Measurements from ENCODE around the gene TAS1R1. TPM values are rescaled to one million over a fixed set of nuclear protein-coding genes. Genes with fewer than 3 reads are reported as not detected.
A peak's percentile ranks its signal among the peaks of the same experiment; 100 is the strongest.

The TAS1R1 gene
- total and polyA plus RNA-seq, 3 experiments from 2014 or later = not detected

DNA sequence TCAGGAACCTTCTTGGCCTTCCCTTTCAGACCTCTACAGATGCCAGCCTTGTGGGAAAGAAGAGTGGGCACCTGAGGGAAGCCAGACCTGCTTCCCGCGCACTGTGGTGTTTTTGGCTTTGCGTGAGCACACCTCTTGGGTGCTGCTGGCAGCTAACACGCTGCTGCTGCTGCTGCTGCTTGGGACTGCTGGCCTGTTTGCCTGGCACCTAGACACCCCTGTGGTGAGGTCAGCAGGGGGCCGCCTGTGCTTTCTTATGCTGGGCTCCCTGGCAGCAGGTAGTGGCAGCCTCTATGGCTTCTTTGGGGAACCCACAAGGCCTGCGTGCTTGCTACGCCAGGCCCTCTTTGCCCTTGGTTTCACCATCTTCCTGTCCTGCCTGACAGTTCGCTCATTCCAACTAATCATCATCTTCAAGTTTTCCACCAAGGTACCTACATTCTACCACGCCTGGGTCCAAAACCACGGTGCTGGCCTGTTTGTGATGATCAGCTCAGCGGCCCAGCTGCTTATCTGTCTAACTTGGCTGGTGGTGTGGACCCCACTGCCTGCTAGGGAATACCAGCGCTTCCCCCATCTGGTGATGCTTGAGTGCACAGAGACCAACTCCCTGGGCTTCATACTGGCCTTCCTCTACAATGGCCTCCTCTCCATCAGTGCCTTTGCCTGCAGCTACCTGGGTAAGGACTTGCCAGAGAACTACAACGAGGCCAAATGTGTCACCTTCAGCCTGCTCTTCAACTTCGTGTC is 23.7 kb downstream of the TAS1R1 start:
- POLR2A ChIA-PET = interaction anchor here (4.0 kb wide), 1 partner anchor 23 kb away, joined by 64 read pairs; the partner anchor contains the start of gene KLHL21
- Mint-ChIP-seq H3K4me1 (peaks cover 29 to 40% (median 34%) of the 10 kb centered on the region in 3 donors), H3K9me3 (no peaks in the 10 kb centered on the region), H3K27me3 (peaks cover 0 to 3% of the 10 kb centered on the region in 2 donors), H3K27ac (peak overlapping the region; percentile 87 to 98 (median 98)), H3K36me3 (peaks cover 0 to 13% (median 0%) of the 10 kb centered on the region in 3 donors), H3K4me3 (peak overlapping the region; percentile 89 to 99 (median 96))
- H3K4me3 ChIP-seq (ENCODE audit: low read length) = peak overlapping the region; percentile 85
- H3K27me3 ChIP-seq (ENCODE audit: insufficient read depth, low read length, poor library complexity, severe bottlenecking) = no peaks in the 10 kb centered on the region
- no peaks in the 10 kb centered on the region for H3K9me3 ChIP-seq (ENCODE audit: low read length)
- CTCF ChIA-PET = interaction anchor here (0.9 to 5.2 kb wide), 4 partner anchors 21 to 68 kb away, joined by 3 to 28 read pairs (median 8); partner anchors contain the start of genes NOL9 and TAS1R1
- H3K36me3 ChIP-seq (ENCODE audit: insufficient read depth, low read length) = no peaks in the 10 kb centered on the region
- peak overlapping the region; percentile 88 for H3K27ac ChIP-seq (ENCODE audit: low read depth, low read length)
- peaks cover 30% of the 10 kb centered on the region for H3K4me1 ChIP-seq (ENCODE audit: insufficient read depth, low read length)
- DNase-seq = no peak

DNA sequence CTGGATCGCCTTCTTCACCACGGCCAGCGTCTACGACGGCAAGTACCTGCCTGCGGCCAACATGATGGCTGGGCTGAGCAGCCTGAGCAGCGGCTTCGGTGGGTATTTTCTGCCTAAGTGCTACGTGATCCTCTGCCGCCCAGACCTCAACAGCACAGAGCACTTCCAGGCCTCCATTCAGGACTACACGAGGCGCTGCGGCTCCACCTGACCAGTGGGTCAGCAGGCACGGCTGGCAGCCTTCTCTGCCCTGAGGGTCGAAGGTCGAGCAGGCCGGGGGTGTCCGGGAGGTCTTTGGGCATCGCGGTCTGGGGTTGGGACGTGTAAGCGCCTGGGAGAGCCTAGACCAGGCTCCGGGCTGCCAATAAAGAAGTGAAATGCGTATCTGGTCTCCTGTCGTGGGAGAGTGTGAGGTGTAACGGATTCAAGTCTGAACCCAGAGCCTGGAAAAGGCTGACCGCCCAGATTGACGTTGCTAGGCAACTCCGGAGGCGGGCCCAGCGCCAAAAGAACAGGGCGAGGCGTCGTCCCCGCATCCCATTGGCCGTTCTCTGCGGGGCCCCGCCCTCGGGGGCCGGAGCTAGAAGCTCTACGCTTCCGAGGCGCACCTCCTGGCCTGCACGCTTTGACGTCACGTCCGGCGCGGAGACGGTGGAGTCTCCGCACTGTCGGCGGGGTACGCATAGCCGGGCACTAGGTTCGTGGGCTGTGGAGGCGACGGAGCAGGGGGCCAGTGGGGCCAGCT is 24.4 kb downstream of the TAS1R1 start, which contains the start of gene ZBTB48:
Gene ZBTB48, plus strand, starts transcription at position 621 of the 745 bp plus-strand sequence. CDS start 616 bp downstream, outside the sequence.
- Mint-ChIP-seq H3K27me3 (no peaks in the 10 kb centered on the region), H3K27ac (peak within 1 kb of the TSS; percentile 87 to 98 (median 98)), H3K36me3 (peaks cover 0 to 13% (median 0%) of the 10 kb centered on the region in 3 donors), H3K9me3 (no peaks in the 10 kb centered on the region), H3K4me1 (peaks cover 33 to 43% (median 36%) of the 10 kb centered on the region in 3 donors), H3K4me3 (peak within 1 kb of the TSS; percentile 89 to 99 (median 96))
- ChIA-PET POLR2A (interaction anchor here (0.6 to 4.0 kb wide), 8 partner anchors 9 to 205 kb away, joined by 3 to 64 read pairs (median 3); partner anchors contain the start of genes CAMTA1 and KLHL21), CTCF (interaction anchor here (0.7 to 5.2 kb wide), 7 partner anchors 9 to 89 kb away, joined by 3 to 28 read pairs (median 4); partner anchors contain the start of genes NOL9 and TAS1R1)
- H3K27me3 ChIP-seq (ENCODE audit: insufficient read depth, low read length, poor library complexity, severe bottlenecking) = no peaks in the 10 kb centered on the region
- H3K4me3 ChIP-seq (ENCODE audit: low read length) = peak within 1 kb of the TSS; percentile 85
- H3K36me3 ChIP-seq (ENCODE audit: insufficient read depth, low read length) = no peaks in the 10 kb centered on the region
- H3K27ac ChIP-seq (ENCODE audit: low read depth, low read length) = peak within 1 kb of the TSS; percentile 88
- H3K4me1 ChIP-seq (ENCODE audit: insufficient read depth, low read length) = peaks cover 30% of the 10 kb centered on the region
- peak; percentile 95 to 98 (median 96) for DNase-seq
- H3K9me3 ChIP-seq (ENCODE audit: low read length) = no peaks in the 10 kb centered on the region

DNA sequence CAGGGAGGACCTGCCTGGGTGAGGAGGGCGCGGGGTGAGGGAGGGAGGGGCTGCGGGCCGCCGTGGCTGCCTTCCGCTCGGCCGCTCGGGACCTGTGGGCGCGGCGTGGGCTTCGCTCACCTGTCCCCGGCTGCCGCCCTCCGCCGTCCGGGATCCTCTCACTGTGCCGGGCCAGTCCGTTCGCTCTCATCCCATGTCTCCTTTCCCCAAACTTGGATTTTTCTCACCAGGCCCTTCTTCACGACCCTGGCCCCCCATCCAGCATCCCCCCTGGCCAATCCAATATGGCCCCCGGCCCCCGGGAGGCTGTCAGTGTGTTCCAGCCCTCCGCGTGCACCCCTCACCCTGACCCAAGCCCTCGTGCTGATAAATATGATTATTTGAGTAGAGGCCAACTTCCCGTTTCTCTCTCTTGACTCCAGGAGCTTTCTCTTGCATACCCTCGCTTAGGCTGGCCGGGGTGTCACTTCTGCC is 25.0 kb downstream of the TAS1R1 start:
- ChIA-PET CTCF (interaction anchor here (0.7 to 5.2 kb wide), 7 partner anchors 8 to 90 kb away, joined by 3 to 28 read pairs (median 4); partner anchors contain the start of genes NOL9 and TAS1R1), POLR2A (interaction anchor here (0.6 to 4.0 kb wide), 8 partner anchors 9 to 205 kb away, joined by 3 to 64 read pairs (median 3); partner anchors contain the start of genes CAMTA1 and KLHL21)
- peak overlapping the region; percentile 89 to 99 (median 96) for H3K4me3 Mint-ChIP-seq
- DNase-seq = no peak
- H3K9me3 Mint-ChIP-seq = no peaks in the 10 kb centered on the region
- H3K27me3 Mint-ChIP-seq = no peaks in the 10 kb centered on the region
- Histone ChIP-seq H3K4me1 (ENCODE audit: insufficient read depth, low read length) (peaks cover 30% of the 10 kb centered on the region), H3K27ac (ENCODE audit: low read depth, low read length) (peak overlapping the region; percentile 88), H3K36me3 (ENCODE audit: insufficient read depth, low read length) (no peaks in the 10 kb centered on the region), H3K27me3 (ENCODE audit: insufficient read depth, low read length, poor library complexity, severe bottlenecking) (no peaks in the 10 kb centered on the region), H3K4me3 (ENCODE audit: low read length) (peak overlapping the region; percentile 85), H3K9me3 (ENCODE audit: low read length) (no peaks in the 10 kb centered on the region)
- peak overlapping the region; percentile 87 to 98 (median 98) for H3K27ac Mint-ChIP-seq
- peaks cover 37 to 49% (median 43%) of the 10 kb centered on the region in 3 donors for H3K4me1 Mint-ChIP-seq
- peaks cover 0 to 18% (median 0%) of the 10 kb centered on the region in 3 donors for H3K36me3 Mint-ChIP-seq

DNA sequence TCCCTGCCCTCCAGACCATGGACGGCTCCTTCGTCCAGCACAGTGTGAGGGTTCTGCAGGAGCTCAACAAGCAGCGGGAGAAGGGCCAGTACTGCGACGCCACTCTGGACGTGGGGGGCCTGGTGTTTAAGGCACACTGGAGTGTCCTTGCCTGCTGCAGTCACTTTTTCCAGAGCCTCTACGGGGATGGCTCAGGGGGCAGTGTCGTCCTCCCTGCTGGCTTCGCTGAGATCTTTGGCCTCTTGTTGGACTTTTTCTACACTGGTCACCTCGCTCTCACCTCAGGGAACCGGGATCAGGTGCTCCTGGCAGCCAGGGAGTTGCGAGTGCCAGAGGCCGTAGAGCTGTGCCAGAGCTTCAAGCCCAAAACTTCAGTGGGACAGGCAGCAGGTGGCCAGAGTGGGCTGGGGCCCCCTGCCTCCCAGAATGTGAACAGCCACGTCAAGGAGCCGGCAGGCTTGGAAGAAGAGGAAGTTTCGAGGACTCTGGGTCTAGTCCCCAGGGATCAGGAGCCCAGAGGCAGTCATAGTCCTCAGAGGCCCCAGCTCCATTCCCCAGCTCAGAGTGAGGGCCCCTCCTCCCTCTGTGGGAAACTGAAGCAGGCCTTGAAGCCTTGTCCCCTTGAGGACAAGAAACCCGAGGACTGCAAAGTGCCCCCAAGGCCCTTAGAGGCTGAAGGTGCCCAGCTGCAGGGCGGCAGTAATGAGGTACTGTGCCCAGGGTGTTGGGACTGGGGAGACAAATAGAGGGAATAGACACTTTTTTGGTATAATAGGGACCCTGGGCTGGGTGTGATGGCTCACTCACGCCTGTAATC is 25.7 kb downstream of the TAS1R1 start:
- Histone ChIP-seq H3K9me3 (ENCODE audit: low read length) (no peaks in the 10 kb centered on the region), H3K4me3 (ENCODE audit: low read length) (peak overlapping the region; percentile 85), H3K4me1 (ENCODE audit: insufficient read depth, low read length) (peaks cover 30% of the 10 kb centered on the region), H3K27me3 (ENCODE audit: insufficient read depth, low read length, poor library complexity, severe bottlenecking) (no peaks in the 10 kb centered on the region), H3K36me3 (ENCODE audit: insufficient read depth, low read length) (no peaks in the 10 kb centered on the region), H3K27ac (ENCODE audit: low read depth, low read length) (peak overlapping the region; percentile 88)
- Mint-ChIP-seq H3K27ac (peak overlapping the region; percentile 87 to 98 (median 96)), H3K36me3 (peaks cover 0 to 19% (median 0%) of the 10 kb centered on the region in 3 donors), H3K4me1 (peaks cover 37 to 52% (median 43%) of the 10 kb centered on the region in 3 donors), H3K9me3 (no peaks in the 10 kb centered on the region), H3K27me3 (no peaks in the 10 kb centered on the region), H3K4me3 (peak overlapping the region; percentile 89 to 99 (median 96))
- no peak for DNase-seq
- CTCF ChIA-PET = interaction anchor here (0.7 to 5.2 kb wide), 5 partner anchors 19 to 90 kb away, joined by 3 to 28 read pairs (median 4); partner anchors contain the start of genes NOL9 and TAS1R1
- POLR2A ChIA-PET = interaction anchor here (0.9 to 4.0 kb wide), 5 partner anchors 9 to 204 kb away, joined by 3 to 64 read pairs (median 4); partner anchors contain the start of genes CAMTA1 and KLHL21

DNA sequence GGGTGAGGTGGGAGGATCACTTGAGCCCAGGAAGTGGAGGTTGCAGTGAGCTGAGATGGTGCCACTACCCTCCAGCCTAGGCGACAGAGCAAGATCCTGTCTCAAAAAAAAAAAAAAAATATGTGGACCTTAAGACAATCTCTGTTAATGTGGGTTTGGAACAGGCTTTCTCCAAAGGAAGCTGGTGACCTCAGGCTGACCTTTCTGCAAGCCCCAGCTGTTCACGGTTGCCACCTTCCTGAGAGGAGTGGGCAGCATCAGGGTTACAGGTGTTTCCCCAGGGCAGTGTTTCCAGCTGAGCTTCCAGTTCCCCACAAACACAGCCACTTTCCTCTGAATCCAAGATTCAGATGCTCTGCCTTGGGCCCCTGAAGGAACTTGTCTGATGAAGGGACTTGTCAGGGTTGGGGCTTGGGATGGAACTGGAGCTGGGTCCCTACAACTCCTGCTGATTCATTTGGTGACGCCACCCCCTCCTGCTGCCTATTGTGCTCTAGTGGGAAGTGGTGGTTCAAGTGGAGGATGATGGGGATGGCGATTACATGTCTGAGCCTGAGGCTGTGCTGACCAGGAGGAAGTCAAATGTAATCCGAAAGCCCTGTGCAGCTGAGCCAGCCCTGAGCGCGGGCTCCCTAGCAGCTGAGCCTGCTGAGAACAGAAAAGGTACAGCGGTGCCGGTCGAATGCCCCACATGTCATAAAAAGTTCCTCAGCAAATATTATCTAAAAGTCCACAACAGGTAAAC is 26.6 kb downstream of the TAS1R1 start:
- H3K9me3 Mint-ChIP-seq = no peaks in the 10 kb centered on the region
- H3K36me3 Mint-ChIP-seq = peaks cover 0 to 19% (median 0%) of the 10 kb centered on the region in 3 donors
- peak overlapping the region; percentile 61 to 99 (median 96) for H3K4me3 Mint-ChIP-seq
- Histone ChIP-seq H3K9me3 (ENCODE audit: low read length) (no peaks in the 10 kb centered on the region), H3K4me3 (ENCODE audit: low read length) (no peak overlapping the region), H3K4me1 (ENCODE audit: insufficient read depth, low read length) (peaks cover 30% of the 10 kb centered on the region), H3K36me3 (ENCODE audit: insufficient read depth, low read length) (no peaks in the 10 kb centered on the region), H3K27me3 (ENCODE audit: insufficient read depth, low read length, poor library complexity, severe bottlenecking) (no peaks in the 10 kb centered on the region), H3K27ac (ENCODE audit: low read depth, low read length) (peak overlapping the region; percentile 25)
- CTCF ChIA-PET = interaction anchor here (1.3 to 5.2 kb wide), 3 partner anchors 18 to 91 kb away, joined by 3 to 28 read pairs (median 13); partner anchors contain the start of genes NOL9 and TAS1R1
- H3K27ac Mint-ChIP-seq = peak overlapping the region; percentile 86 to 98 (median 92)
- POLR2A ChIA-PET = interaction anchor here (0.9 to 4.0 kb wide), 2 partner anchors 20 to 44 kb away, joined by 3 to 64 read pairs; partner anchors contain the start of gene KLHL21
- no peaks in the 10 kb centered on the region for H3K27me3 Mint-ChIP-seq
- H3K4me1 Mint-ChIP-seq = peaks cover 37 to 56% (median 43%) of the 10 kb centered on the region in 3 donors
- DNase-seq = no peak

GRCh38 chr1:6582370-6582769 is 27.3 kb downstream of the TAS1R1 start:
- Mint-ChIP-seq H3K9me3 (no peaks in the 10 kb centered on the region), H3K36me3 (peaks cover 0 to 22% (median 0%) of the 10 kb centered on the region in 3 donors), H3K27ac (peak overlapping the region; percentile 71 to 98 (median 81)), H3K4me3 (peak overlapping the region; percentile 38 to 99 (median 95)), H3K4me1 (peaks cover 37 to 61% (median 43%) of the 10 kb centered on the region in 3 donors), H3K27me3 (no peaks in the 10 kb centered on the region)
- no peak for DNase-seq
- ChIA-PET CTCF (interaction anchor here (1.3 to 5.2 kb wide), 3 partner anchors 18 to 92 kb away, joined by 3 to 28 read pairs (median 13); partner anchors contain the start of genes NOL9 and TAS1R1), POLR2A (interaction anchor here (0.9 to 4.0 kb wide), 2 partner anchors 19 to 44 kb away, joined by 3 to 64 read pairs; partner anchors contain the start of gene KLHL21)
- no peak overlapping the region for H3K4me3 ChIP-seq (ENCODE audit: low read length)
- H3K27me3 ChIP-seq (ENCODE audit: insufficient read depth, low read length, poor library complexity, severe bottlenecking) = no peaks in the 10 kb centered on the region
- no peak overlapping the region for H3K27ac ChIP-seq (ENCODE audit: low read depth, low read length)
- H3K9me3 ChIP-seq (ENCODE audit: low read length) = no peaks in the 10 kb centered on the region
- H3K4me1 ChIP-seq (ENCODE audit: insufficient read depth, low read length) = peaks cover 30% of the 10 kb centered on the region
- H3K36me3 ChIP-seq (ENCODE audit: insufficient read depth, low read length) = no peaks in the 10 kb centered on the region
